Measurements from ENCODE around the gene HOXB2.

HOXB2 gene

GRCh38 chr17:48578616-48579470 lies 33.9 kb upstream of the HOXB2 start:
- DNase-seq (ENCODE audit: low read depth), result no peak

- peak; percentile 71 for DNase-seq (ENCODE audit: low read depth)
Observed at GRCh38 chr17:48577946-48578615, 33.2 kb upstream of the HOXB2 start, which contains the start of gene HOXB4. TSS of gene HOXB4 (minus strand) at chr17:48578350. CDS start at chr17:48578319, 31 bp downstream.

- DNase-seq (ENCODE audit: low read depth), result no peak
Observed at GRCh38 chr17:48577330-48577945, 32.5 kb upstream of the HOXB2 start.

DNA sequence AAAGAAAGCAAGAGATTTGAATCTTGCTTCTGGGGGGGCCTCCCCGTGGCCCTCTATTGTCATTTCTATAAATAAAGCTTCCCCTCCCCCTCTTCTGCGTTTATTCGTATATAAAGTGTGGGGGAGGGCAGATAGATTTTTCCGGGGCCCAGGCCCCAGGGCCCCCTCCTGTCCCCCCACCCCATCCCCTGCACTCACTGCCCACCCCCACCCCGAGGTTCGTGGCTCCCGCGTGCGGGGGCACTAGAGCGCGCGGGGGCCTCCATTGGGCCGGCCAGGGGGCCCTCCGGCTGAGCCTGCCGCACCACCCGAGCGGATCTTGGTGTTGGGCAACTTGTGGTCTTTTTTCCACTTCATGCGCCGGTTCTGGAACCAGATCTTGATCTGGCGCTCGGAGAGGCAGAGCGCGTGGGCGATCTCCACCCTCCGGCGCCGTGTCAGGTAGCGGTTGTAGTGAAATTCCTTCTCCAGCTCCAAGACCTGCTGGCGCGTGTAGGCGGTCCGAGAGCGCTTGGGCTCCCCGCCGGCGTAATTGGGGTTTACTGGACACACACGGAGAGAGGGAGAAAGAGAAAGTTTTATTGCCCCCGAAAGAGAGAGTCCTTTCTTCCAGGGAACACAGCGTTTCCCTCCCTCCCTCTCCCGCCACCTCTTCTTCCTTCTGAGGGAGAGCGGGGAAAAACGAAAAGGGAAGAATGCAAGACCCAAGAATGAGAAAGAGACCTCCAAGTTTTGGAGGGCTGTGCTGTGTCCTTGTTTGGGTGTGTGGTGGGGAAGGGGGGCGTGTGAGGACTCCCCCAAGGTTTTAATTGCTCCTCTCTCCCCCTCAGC lies 31.8 kb upstream of the HOXB2 start:
- no peak for DNase-seq (ENCODE audit: low read depth)

- DNase-seq (ENCODE audit: low read depth), result no peak
Observed at GRCh38 chr17:48575673-48576478, 31.0 kb upstream of the HOXB2 start.

DNA sequence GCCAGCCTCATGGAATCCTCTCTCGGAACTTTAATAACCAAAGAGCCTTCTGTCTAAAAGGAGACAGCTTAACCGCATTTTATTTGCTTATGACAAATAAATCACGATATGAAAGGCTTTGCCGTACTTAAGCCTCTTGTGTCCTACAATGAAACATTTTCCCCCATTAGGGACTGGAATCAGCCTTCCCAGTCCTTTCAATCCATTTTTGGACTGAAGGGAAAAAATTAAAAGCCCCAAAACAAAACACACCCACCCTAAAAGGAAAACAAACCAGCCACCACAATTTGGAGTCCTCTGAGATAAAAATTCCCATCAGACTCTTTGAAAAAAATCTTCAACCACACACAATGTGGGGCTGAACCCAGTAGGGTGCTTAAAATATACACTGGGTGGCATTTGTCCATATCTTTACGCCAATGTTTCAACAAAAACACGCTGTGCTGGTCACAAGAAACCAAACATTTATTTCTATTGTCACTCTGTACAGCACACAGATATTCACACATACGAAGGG lies 30.2 kb upstream of the HOXB2 start:
- no peak for DNase-seq (ENCODE audit: low read depth)

DNA sequence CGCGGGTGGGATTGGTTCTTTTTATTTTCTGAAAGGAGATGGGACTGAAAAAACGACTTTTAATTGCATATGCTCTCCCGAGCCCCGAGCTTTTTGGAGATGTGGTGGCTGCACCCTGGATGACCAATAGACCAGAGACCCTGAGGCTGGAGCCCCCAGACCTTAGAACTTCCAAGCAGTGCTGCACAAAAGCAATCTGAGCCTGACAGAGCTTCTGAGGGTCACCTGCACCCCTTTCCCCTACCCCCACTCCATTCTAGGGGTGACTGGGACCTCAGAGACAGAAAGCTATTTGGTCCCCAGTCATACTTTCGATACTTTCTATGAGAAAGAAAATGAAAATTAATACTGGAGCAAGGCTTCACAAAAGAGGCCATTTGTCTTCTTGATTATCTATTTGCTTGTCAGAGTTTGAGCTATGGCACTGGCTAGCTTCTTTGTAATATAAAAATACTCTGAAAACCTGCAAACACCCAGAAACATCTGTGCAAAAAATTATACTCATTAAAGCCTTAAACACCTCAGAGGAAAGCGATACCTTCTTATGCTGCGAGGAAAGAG lies 29.7 kb upstream of the HOXB2 start:
- no peak for DNase-seq (ENCODE audit: low read depth)

- no peak for DNase-seq (ENCODE audit: low read depth)
Observed at GRCh38 chr17:48571826-48572417, 27.0 kb upstream of the HOXB2 start.

DNA sequence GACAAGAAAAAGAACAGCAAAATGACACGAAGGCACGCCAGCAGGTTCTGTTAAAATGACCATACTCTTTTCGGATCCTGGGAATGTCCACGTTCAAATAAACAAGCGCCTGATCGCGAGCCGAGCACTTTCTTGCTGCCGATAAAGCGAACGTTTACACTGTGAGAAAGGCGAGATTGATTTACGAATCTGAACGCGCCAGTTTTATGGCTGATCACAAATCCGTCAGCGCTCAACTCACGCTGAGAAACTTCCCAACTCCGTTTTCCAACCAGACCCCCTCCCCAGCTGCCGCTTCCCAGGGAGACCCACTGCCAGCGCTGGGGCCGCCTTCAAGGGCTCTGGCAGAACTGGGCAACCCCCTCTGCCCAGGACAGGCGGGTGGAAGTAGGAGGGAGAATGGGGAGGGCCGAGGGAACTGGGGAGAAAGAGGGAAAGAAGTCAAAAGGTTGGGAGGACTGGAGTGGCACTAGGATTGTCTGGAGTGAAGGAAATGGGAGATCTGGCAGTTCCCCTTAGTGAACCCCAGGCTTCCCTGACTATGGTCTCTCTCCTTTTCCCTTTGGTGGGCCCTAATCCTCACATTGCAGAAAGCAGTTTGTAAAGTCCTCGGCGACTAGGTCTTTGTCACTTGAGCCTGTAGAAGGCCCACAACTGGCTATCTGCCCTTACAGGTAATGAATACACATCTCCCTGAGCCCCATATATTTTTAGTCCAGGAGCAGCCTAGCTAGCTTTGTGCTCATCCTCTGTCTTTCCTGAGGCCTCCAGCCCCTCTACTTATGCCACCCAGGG lies 26.3 kb upstream of the HOXB2 start:
- DNase-seq (ENCODE audit: low read depth), result no peak

- no peak for DNase-seq (ENCODE audit: low read depth)
Observed at GRCh38 chr17:48570325-48571023, 25.6 kb upstream of the HOXB2 start.

DNA sequence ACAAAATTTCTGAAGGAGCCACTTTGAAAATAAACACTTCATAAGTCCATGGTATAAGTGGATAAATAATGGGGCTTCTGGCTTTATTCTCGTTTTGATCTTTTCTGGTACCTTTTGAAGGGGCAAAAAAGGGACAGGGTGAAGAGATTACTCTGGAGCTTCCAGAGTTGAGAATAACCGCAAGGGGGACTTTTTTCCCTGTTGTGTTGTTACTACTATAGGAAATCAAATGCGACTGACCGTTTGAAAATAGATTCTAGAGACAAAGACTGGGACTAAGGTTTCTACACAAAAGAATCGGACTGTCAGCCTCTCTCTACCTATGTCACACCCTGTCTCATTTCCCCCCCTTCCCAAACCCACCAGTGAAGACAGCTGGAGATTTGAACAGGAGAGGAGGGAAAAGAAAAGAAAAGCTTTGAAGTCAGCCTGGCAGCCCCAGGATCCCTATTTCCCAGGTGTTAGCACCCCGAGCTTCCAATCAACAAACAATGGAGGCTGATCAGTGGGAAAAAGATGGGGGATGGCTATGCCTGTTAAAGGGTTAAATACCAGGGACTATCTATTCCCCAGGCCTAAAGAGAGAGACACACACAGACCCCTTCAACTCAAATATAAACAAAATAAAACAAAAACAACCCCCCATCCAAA lies 24.9 kb upstream of the HOXB2 start:
- no peak for DNase-seq (ENCODE audit: low read depth)

- DNase-seq (ENCODE audit: low read depth), result no peak
Observed at GRCh38 chr17:48569240-48569582, 24.3 kb upstream of the HOXB2 start.

DNA sequence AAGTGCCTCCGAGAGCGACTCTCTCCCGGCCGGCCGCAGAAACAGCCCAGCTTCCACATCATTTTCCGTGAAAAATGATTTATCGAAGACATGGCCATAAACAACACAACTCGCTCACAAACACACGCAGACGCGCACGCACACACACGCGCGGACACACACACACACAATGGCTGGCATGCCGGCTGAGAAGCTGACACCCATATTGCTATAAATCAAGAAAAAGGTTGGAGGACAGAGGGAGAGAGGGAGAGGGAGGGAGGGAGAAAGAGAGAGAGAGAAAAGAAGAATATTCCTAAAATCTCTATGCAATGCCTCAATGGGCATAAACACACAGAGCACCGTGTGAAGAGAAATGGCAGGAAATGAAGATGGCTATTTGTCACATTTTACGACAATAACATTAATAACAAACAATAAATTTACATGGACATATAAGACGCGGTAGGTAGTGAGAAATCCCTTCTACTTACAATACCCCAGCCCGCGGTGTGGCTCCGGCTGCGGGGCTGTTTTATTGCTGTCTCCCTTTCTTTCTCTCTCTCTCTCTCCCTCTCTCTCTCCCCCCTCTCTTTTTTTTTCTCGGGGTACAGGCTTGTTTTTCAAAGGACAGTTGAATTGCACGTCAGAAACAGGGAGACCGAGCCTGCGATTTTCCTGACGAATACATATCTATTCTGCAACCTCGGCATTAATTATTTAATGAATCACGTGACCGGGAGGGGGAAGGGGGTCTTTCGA lies 23.8 kb upstream of the HOXB2 start:
- DNase-seq (ENCODE audit: low read depth), result no peak

DNA sequence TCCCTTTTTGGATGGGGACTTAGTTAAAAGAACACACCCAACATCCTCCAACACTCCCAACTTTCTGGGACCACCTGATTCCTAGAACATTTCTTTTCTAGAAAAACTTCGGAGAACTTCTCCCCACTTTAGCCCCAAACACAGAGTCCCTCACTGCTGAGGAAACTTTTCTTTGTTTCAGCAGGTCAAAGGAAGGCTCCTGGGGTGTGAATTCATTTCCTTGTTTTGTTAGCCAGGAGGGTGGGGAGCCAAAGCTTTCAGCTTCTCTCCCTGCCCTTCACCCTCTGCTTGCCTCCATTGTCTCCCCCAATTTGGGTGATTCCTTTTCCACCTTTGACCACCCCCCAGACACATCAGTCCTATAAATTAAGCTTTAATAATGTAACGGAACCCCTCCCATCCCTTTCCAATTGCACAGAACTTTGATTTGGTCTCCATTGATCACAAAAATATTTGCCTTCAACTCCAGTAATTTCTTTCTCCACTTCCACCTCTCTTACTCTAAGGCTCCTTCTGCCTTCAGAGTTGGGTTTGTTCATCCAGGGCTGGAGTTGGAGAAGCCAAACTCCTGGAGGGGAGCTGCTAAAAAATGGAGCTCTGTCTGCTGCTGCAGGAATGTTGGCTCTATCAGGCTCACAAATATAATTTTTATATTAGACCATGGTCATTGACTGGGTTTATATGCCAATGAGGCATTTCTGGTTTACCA lies 22.9 kb upstream of the HOXB2 start:
- DNase-seq (ENCODE audit: low read depth), result no peak

DNA sequence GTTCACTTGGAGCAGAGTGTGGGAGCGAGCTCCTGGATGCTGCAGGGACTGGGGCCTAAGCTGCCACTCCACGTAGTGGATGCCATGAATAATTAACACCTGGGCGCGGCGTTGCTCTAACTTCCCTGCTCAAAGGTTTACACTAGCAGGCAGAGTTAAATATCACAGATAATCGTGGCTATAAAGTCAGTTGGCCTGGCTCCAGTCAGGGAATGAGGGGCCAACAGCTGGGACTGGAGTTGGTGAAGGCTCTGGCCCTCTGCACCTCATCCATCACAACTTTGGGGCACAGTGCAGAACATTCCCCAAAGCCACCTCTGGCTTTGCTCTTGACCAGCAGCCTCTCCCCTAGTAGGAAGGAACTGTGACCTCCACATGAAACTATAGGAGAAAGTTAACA lies 22.3 kb upstream of the HOXB2 start:
- DNase-seq (ENCODE audit: low read depth), result no peak

DNA sequence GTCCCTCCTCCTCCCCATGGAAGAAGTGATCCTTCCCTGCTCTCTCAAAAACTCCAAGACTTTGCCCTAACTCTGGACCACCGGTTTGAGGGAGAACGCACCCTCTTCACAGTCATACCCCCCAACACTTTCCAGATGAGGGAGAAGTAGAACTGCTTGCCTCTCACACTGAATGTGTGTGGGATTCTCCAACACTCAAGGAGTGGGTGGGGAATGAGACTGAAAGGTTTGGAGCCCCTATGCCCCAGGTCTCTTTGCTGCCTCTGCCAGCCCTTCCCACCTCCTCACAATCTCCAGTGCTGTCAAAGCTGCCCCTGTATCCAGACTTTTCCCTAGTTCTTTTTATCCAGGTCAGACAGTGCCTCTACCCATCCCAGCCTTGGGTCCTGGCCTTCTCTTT lies 21.8 kb upstream of the HOXB2 start:
- no peak for DNase-seq (ENCODE audit: low read depth)

Data from T-helper 22 cell (primary cell).